H4 (cell line): ENCODE measurements around the gene SLC38A4. TPM values are rescaled to one million over a fixed set of nuclear protein-coding genes. Genes with fewer than 3 reads are reported as not detected.
"Not testable (repeated sequence)": the region's sequence is repeated elsewhere in the genome, so short reads cannot be mapped to it uniquely, and the experiment has no call there.

Experiments
- DNase-seq: peaks from one replicate; pipeline ENCODE4 v3.0.0-alpha.2; 2015; ENCODE audit warnings: low spot score
- total RNA-seq: library from RNA; depleted of rRNA; stranded (reverse); fragments of >200 nt; shearing (Covaris generic); gene quantifications from 2 replicates; pipeline ENCODE4 v1.2.3, GENCODE V29; 2014

The SLC38A4 gene
- total RNA-seq, 1 experiment from 2014 or later: 1.1 TPM

- no peak for DNase-seq
Observed at GRCh38 chr12:46777587-46777986, 48.2 kb downstream of the SLC38A4 start.

- no peak for DNase-seq
Observed at GRCh38 chr12:46775796-46776195, 50.0 kb downstream of the SLC38A4 start.

- no peak for DNase-seq
Observed at GRCh38 chr12:46774322-46774633, 51.5 kb downstream of the SLC38A4 start.

- peak; percentile 27 for DNase-seq
Observed at GRCh38 chr12:46773586-46774321, 52.0 kb downstream of the SLC38A4 start.

GRCh38 chr12:46771268-46771827 is 54.4 kb downstream of the SLC38A4 start:
- peak; percentile 69 for DNase-seq

- DNase-seq: no peak
Observed at GRCh38 chr12:46770501-46771183, 55.2 kb downstream of the SLC38A4 start.

- no peak for DNase-seq
Observed at GRCh38 chr12:46764005-46764404, 61.8 kb downstream of the SLC38A4 start.

- DNase-seq: no peak
Observed at GRCh38 chr12:46763230-46763629, 62.6 kb downstream of the SLC38A4 start.

GRCh38 chr12:46754550-46754949 is 71.2 kb downstream of the SLC38A4 start:
- no peak for DNase-seq

GRCh38 chr12:46752396-46752795 is 73.4 kb downstream of the SLC38A4 start:
- peak; percentile 53 for DNase-seq

GRCh38 chr12:46751173-46751572 is 74.6 kb downstream of the SLC38A4 start:
- DNase-seq: no peak

- no peak for DNase-seq
Observed at GRCh38 chr12:46749322-46749721, 76.5 kb downstream of the SLC38A4 start.

GRCh38 chr12:46744283-46744682 is 81.5 kb downstream of the SLC38A4 start:
- DNase-seq: no peak

- no peak for DNase-seq
Observed at GRCh38 chr12:46743456-46743855, 82.3 kb downstream of the SLC38A4 start.

- DNase-seq: not testable (repeated sequence)
Observed at GRCh38 chr12:46742271-46742670, 83.5 kb downstream of the SLC38A4 start.

GRCh38 chr12:46725332-46725731 is 100.5 kb downstream of the SLC38A4 start:
- DNase-seq: no peak

GRCh38 chr12:46723629-46724419 is 102.0 kb downstream of the SLC38A4 start:
- DNase-seq: no peak

- DNase-seq: peak; percentile 16
Observed at GRCh38 chr12:46722394-46723185, 103.2 kb downstream of the SLC38A4 start.

GRCh38 chr12:46718495-46718894 is 107.3 kb downstream of the SLC38A4 start:
- no peak for DNase-seq

- DNase-seq: no peak
Observed at GRCh38 chr12:46717868-46718267, 107.9 kb downstream of the SLC38A4 start.

- no peak for DNase-seq
Observed at GRCh38 chr12:46717159-46717558, 108.6 kb downstream of the SLC38A4 start.
